ENCODE measurements around the gene PLCG2.

GRCh38 chr16:81907681-81908080 lies 128.6 kb downstream of the PLCG2 start:
- no peak for TF ChIP-seq EZH2phosphoT487 (IDR thresholded peaks at IDR 0.05; ENCODE audit: low read depth)
- TF ChIP-seq, protein P1, sequence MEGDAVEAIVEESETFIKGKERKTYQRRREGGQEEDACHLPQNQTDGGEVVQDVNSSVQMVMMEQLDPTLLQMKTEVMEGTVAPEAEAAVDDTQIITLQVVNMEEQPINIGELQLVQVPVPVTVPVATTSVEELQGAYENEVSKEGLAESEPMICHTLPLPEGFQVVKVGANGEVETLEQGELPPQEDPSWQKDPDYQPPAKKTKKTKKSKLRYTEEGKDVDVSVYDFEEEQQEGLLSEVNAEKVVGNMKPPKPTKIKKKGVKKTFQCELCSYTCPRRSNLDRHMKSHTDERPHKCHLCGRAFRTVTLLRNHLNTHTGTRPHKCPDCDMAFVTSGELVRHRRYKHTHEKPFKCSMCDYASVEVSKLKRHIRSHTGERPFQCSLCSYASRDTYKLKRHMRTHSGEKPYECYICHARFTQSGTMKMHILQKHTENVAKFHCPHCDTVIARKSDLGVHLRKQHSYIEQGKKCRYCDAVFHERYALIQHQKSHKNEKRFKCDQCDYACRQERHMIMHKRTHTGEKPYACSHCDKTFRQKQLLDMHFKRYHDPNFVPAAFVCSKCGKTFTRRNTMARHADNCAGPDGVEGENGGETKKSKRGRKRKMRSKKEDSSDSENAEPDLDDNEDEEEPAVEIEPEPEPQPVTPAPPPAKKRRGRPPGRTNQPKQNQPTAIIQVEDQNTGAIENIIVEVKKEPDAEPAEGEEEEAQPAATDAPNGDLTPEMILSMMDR (IDR thresholded peaks at IDR 0.05; ENCODE audit: low read depth, low read length): no peak

Data from OCI-LY3 (cell line).